Endodermal cell (in vitro differentiated cells): ENCODE results near the gene MYL5. TPM values are rescaled to one million over a fixed set of nuclear protein-coding genes. Genes with fewer than 3 reads are reported as not detected.

Source experiments
- DNase-seq: peaks from one replicate; pipeline ENCODE4 v3.0.0-alpha.2; 2017
- H3K27ac ChIP-seq: 2 replicates; pipeline ENCODE4 v1.5.1; 2013; ENCODE audit warnings: mild to moderate bottlenecking, low read depth, low read length, moderate library complexity
- H3K27me3 ChIP-seq: 2 replicates; pipeline ENCODE4 v1.6.1; 2013; ENCODE audit warnings: mild to moderate bottlenecking, low read length, moderate library complexity; ENCODE audit not compliant: insufficient read depth, control insufficient read depth, poor library complexity, severe bottlenecking
- H3K36me3 ChIP-seq: 2 replicates; pipeline ENCODE4 v1.7.0; 2013; ENCODE audit warnings: mild to moderate bottlenecking, low read length, moderate library complexity; ENCODE audit not compliant: control insufficient read depth, insufficient read depth
- H3K4me1 ChIP-seq: one replicate; pipeline ENCODE4 v1.7.0; 2013; ENCODE audit warnings: low read length; ENCODE audit not compliant: control insufficient read depth, insufficient read depth
- H3K4me3 ChIP-seq: 2 replicates; pipeline ENCODE4 v1.5.1; 2013; ENCODE audit warnings: mild to moderate bottlenecking, low read length, moderate library complexity
- H3K9ac ChIP-seq: 2 replicates; pipeline ENCODE4 v1.6.1; 2013; ENCODE audit warnings: mild to moderate bottlenecking, low read length, moderate library complexity; ENCODE audit not compliant: poor library complexity, severe bottlenecking; ENCODE audit errors: extremely low read depth
- H3K9me3 ChIP-seq: 2 replicates; pipeline ENCODE4 v1.6.1; 2013; ENCODE audit warnings: mild to moderate bottlenecking, low read length, moderate library complexity; ENCODE audit not compliant: control insufficient read depth
- H3K27ac Mint-ChIP-seq: 2 replicates; pipeline ENCODE4 v1.8.0; 2020; ENCODE audit warnings: mixed read lengths
- H3K27me3 Mint-ChIP-seq: 2 replicates; pipeline ENCODE4 v1.8.0; 2021; ENCODE audit warnings: mild to moderate bottlenecking, mixed read lengths; ENCODE audit not compliant: insufficient read depth
- H3K36me3 Mint-ChIP-seq: 2 replicates; pipeline ENCODE4 v1.8.0; 2020; ENCODE audit warnings: low read depth, mixed read lengths
- H3K4me1 Mint-ChIP-seq: 2 replicates; pipeline ENCODE4 v1.8.0; 2020; ENCODE audit warnings: mixed read lengths
- H3K4me3 Mint-ChIP-seq: 2 replicates; pipeline ENCODE4 v1.8.0; 2020; ENCODE audit warnings: mild to moderate bottlenecking, moderate library complexity, mixed read lengths
- H3K9me3 Mint-ChIP-seq: 2 replicates; pipeline ENCODE4 v1.8.0; 2020; ENCODE audit warnings: mild to moderate bottlenecking, mixed read lengths
- WGBS, 2 experiments: methylation state at CpG; one replicate each; pipeline versions ENCODE4 v1.1.5 to v1.1.7; 2013; ENCODE audit warnings: missing lambda C conversion rate in 2 of 2, mixed read lengths in 1 of 2; ENCODE audit not compliant: insufficient coverage in 1 of 2, insufficient read length in 1 of 2; 5-methylcytosine and 5-hydroxymethylcytosine counted together
- total RNA-seq, 2 donors: library from RNA; stranded (reverse); fragmentation: NEBNext Ultra II Directional in 1 of 2; extraction: Animal tissue kit (Norgen Biotek cat#: 25700) in 1 of 2; gene quantifications; 2 replicates in 1 of 2; 3 replicates in 1 of 2; pipeline ENCODE4 v1.2.1, GENCODE V29; 2021
- TF ChIP-seq, protein P1 (sequence below): fragments of 200-600 bp; sonication (generic); conservative IDR thresholded peaks from 2 replicates; pipeline ENCODE4 v1.5.0; 2021; ENCODE audit warnings: antibody characterized with exemption, mild to moderate bottlenecking

The MYL5 gene
- total RNA-seq, 2 donors from 2014 or later = 20.0 to 23.4 TPM

DNA sequence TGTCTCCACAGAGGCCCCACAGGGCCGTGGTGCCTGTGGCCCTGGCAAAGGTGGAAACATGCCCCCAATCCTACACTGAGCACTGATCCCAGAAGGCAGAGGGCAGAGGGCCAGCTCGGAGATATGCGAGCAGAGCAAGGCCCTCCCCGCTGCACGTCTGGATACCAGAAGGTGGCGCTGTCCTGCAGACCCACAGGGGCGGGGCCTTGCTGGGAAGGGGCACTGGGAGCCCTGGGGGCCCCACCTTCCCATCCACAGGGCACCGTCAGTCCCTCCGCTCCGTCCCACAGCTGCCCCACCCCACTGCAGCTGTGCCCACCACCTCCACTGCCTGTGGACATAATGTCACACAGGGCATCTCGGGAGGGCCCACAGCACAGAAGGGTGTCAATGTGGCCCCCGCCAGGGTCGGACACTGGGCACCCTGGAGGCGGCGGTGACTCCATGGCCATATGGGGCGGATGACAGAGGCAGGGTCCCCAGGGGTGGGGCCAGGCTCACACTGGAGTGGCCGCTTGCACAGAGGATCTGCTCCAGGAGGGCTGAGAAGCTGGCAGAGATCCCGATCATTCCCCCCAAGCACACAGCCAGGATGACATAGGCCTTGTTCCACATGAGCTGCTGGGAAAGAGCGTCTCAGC, 9.8 kb downstream of the MYL5 start:
- no peak overlapping the region for H3K27ac ChIP-seq
- no peak overlapping the region for H3K4me3 ChIP-seq
- peaks cover 2% of the 10 kb centered on the region for H3K27me3 Mint-ChIP-seq
- H3K36me3 Mint-ChIP-seq = peaks cover 5% of the 10 kb centered on the region
- H3K27me3 ChIP-seq = no peaks in the 10 kb centered on the region
- no peaks in the 10 kb centered on the region for H3K9me3 ChIP-seq
- no peak overlapping the region for H3K9ac ChIP-seq
- peaks cover 2% of the 10 kb centered on the region for H3K4me1 Mint-ChIP-seq
- no peaks in the 10 kb centered on the region for H3K9me3 Mint-ChIP-seq
- DNase-seq = peak; percentile 93
- no peaks in the 10 kb centered on the region for H3K4me1 ChIP-seq
- no peak overlapping the region for H3K4me3 Mint-ChIP-seq
- 60 to 64% methylated on average over 12 to 19 of the region's 19 CpGs for WGBS, 2 experiments
- H3K27ac Mint-ChIP-seq = no peak overlapping the region
- no peaks in the 10 kb centered on the region for H3K36me3 ChIP-seq
- TF ChIP-seq, protein P1, sequence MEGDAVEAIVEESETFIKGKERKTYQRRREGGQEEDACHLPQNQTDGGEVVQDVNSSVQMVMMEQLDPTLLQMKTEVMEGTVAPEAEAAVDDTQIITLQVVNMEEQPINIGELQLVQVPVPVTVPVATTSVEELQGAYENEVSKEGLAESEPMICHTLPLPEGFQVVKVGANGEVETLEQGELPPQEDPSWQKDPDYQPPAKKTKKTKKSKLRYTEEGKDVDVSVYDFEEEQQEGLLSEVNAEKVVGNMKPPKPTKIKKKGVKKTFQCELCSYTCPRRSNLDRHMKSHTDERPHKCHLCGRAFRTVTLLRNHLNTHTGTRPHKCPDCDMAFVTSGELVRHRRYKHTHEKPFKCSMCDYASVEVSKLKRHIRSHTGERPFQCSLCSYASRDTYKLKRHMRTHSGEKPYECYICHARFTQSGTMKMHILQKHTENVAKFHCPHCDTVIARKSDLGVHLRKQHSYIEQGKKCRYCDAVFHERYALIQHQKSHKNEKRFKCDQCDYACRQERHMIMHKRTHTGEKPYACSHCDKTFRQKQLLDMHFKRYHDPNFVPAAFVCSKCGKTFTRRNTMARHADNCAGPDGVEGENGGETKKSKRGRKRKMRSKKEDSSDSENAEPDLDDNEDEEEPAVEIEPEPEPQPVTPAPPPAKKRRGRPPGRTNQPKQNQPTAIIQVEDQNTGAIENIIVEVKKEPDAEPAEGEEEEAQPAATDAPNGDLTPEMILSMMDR = peak; percentile 96

DNA sequence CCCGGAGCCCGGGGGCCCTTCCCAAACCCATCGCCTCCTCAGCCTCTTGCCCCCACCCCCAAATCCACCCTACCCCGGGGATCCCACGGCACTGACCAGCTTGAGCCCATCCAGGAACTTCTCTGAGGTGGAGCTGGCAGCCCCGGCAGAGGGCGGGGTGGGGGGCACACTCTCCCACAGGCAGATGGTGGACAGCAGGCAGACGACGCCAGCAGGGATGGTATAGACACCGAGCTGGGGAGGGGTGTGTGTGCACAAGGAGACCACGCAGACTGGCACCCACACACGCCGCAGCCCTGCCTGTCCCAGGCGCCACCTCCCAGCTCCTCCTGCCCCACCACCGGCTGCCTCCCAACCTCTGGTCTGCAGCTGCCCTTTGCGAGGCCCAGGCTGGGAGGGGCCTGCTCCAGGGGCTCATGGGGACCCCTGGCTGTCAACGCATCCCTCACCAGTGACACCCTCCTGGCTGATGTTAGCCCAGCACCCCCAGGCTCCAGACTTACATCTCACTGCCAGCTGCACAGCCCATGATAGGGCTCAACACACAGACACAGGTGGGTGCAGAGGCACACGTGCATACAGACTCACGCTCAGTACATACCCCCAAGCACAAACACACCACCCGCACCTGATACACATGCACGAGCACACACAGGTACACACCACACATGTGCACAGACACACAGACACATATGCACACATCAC, 10.4 kb downstream of the MYL5 start:
- Mint-ChIP-seq H3K27me3 (peaks cover 2% of the 10 kb centered on the region), H3K36me3 (peaks cover 5% of the 10 kb centered on the region), H3K27ac (no peak overlapping the region), H3K4me1 (peaks cover 2% of the 10 kb centered on the region), H3K4me3 (no peak overlapping the region), H3K9me3 (no peaks in the 10 kb centered on the region)
- peaks cover 3% of the 10 kb centered on the region for H3K4me1 ChIP-seq
- no peaks in the 10 kb centered on the region for H3K36me3 ChIP-seq
- H3K4me3 ChIP-seq = no peak overlapping the region
- TF ChIP-seq, protein P1 = no peak
- H3K9me3 ChIP-seq = no peaks in the 10 kb centered on the region
- no peak for DNase-seq
- no peaks in the 10 kb centered on the region for H3K27me3 ChIP-seq
- WGBS, 2 experiments = 90% methylated on average over 8 to 21 of the region's 21 CpGs
- H3K9ac ChIP-seq = no peak overlapping the region
- H3K27ac ChIP-seq = no peak overlapping the region

DNA sequence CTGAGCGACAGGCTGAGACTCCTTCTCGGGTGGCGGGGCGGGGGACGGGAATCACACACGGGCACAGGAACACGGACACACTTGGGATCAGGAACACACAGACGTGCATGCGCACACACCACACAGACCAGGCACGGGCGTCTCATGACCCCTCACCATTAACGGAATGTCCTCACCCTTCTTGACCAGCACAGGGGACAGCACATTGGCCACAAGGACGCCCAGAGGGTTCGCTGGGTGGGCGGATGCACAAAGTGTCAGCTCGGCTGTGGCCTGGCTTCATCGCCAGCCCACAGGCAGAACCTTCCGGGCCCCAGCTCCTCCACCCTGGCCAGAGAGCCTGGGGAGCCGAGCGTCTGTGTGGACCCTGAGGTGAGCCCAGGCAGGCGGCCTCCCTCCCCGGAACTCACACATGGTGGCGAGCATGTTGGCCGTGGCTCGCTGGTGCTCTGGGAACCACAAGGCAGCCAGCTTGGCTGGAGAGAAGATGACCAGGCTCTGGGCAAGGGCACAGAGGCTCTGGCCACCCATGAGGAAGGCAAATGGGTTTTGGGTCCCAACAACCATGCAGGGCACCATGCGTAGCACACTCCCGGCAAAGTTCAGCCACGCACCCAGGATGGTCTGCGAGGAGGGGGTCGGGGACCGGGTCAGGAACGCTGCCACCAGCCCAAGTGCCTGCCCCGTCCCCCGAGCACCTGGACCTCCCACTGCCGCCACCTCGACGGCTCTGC, 11.5 kb downstream of the MYL5 start:
- WGBS, 2 experiments = 94 to 99% methylated on average over 27 to 37 of the region's 37 CpGs

More for the DNA sequence above, 11.5 kb downstream of the MYL5 start:
- no peaks in the 10 kb centered on the region for H3K36me3 ChIP-seq
- no peak overlapping the region for H3K27ac Mint-ChIP-seq
- H3K27me3 Mint-ChIP-seq = no peaks in the 10 kb centered on the region
- no peaks in the 10 kb centered on the region for H3K4me1 Mint-ChIP-seq
- TF ChIP-seq, protein P1 = no peak
- H3K4me3 ChIP-seq = no peak overlapping the region
- H3K36me3 Mint-ChIP-seq = peaks cover 5% of the 10 kb centered on the region
- no peak overlapping the region for H3K4me3 Mint-ChIP-seq
- H3K9ac ChIP-seq = no peak overlapping the region
- H3K9me3 ChIP-seq = no peaks in the 10 kb centered on the region
- DNase-seq = no peak
- no peaks in the 10 kb centered on the region for H3K9me3 Mint-ChIP-seq
- H3K4me1 ChIP-seq = peaks cover 3% of the 10 kb centered on the region
- no peak overlapping the region for H3K27ac ChIP-seq
- no peaks in the 10 kb centered on the region for H3K27me3 ChIP-seq
